Trophoblast cell (in vitro differentiated cells and primary cell): ENCODE results near the gene JCHAIN. TPM values are rescaled to one million over a fixed set of nuclear protein-coding genes. Genes with fewer than 3 reads are reported as not detected.
A peak's percentile ranks its signal among the peaks of the same experiment; 100 is the strongest.

Experiments used
- DNase-seq, 2 donors: peaks; one replicate each; pipeline ENCODE4 v3.0.0-alpha.2; 2016
- H2AFZ ChIP-seq: 2 replicates; pipeline ENCODE4 v1.6.1; 2013; ENCODE audit warnings: low read length, moderate library complexity, mild to moderate bottlenecking; ENCODE audit not compliant: insufficient read depth, poor library complexity
- H2AK5ac ChIP-seq: 2 replicates; pipeline ENCODE4 v1.6.1; 2013; ENCODE audit warnings: mild to moderate bottlenecking, low read length
- H2BK120ac ChIP-seq: 2 replicates; pipeline ENCODE4 v1.6.1; 2013; ENCODE audit warnings: low read length, mild to moderate bottlenecking, moderate library complexity; ENCODE audit not compliant: insufficient read depth, poor library complexity
- H2BK12ac ChIP-seq: 2 replicates; pipeline ENCODE4 v1.6.1; 2013; ENCODE audit warnings: mild to moderate bottlenecking, low read length, moderate library complexity
- H2BK5ac ChIP-seq: 2 replicates; pipeline ENCODE4 v1.6.1; 2013; ENCODE audit warnings: low read length, low read depth, moderate library complexity, mild to moderate bottlenecking; ENCODE audit not compliant: poor library complexity
- H3K14ac ChIP-seq: 2 replicates; pipeline ENCODE4 v1.6.1; 2013; ENCODE audit warnings: mild to moderate bottlenecking, low read length
- H3K18ac ChIP-seq: 2 replicates; pipeline ENCODE4 v1.6.1; 2013; ENCODE audit warnings: mild to moderate bottlenecking, low read length
- H3K23ac ChIP-seq: 2 replicates; pipeline ENCODE4 v1.6.1; 2013; ENCODE audit warnings: low read length
- H3K27ac ChIP-seq: 2 replicates; pipeline ENCODE4 v1.5.1; 2013; ENCODE audit warnings: low read depth, mild to moderate bottlenecking, inconsistent platforms, low read length, moderate library complexity
- H3K27me3 ChIP-seq: 2 replicates; pipeline ENCODE4 v1.6.1; 2013; ENCODE audit warnings: inconsistent platforms, mild to moderate bottlenecking, low read length, moderate library complexity; ENCODE audit not compliant: insufficient read depth
- H3K36me3 ChIP-seq, 2 experiments: 1 replicate in 1 of 2; 2 replicates in 1 of 2; pipeline ENCODE4 v1.6.1; 2013; ENCODE audit warnings: low read length in 2 of 2, mild to moderate bottlenecking in 2 of 2, moderate library complexity in 1 of 2; ENCODE audit not compliant: insufficient read depth in 2 of 2, control insufficient read depth in 1 of 2
- H3K4ac ChIP-seq: 2 replicates; pipeline ENCODE4 v1.6.1; 2013; ENCODE audit warnings: low read depth, mild to moderate bottlenecking, low read length, moderate library complexity
- H3K4me1 ChIP-seq, 2 experiments: 1 replicate in 1 of 2; 2 replicates in 1 of 2; pipeline ENCODE4 v1.6.1; 2013; ENCODE audit warnings: low read length in 2 of 2, mild to moderate bottlenecking in 2 of 2, moderate library complexity in 1 of 2; ENCODE audit not compliant: insufficient read depth in 2 of 2, control insufficient read depth in 1 of 2
- H3K4me2 ChIP-seq: 2 replicates; pipeline ENCODE4 v1.6.1; 2013; ENCODE audit warnings: inconsistent platforms, mild to moderate bottlenecking, low read length, moderate library complexity
- H3K4me3 ChIP-seq: 2 replicates; pipeline ENCODE4 v1.5.1; 2013; ENCODE audit warnings: mild to moderate bottlenecking, low read depth, low read length, inconsistent platforms
- H3K79me1 ChIP-seq: one replicate; pipeline ENCODE4 v1.6.1; 2013; ENCODE audit warnings: low read length
- H3K79me2 ChIP-seq: 2 replicates; pipeline ENCODE4 v1.6.1; 2013; ENCODE audit warnings: low read length, mild to moderate bottlenecking; ENCODE audit not compliant: control insufficient read depth, insufficient read depth, poor library complexity
- H3K9ac ChIP-seq: 2 replicates; pipeline ENCODE4 v1.6.1; 2013; ENCODE audit warnings: mild to moderate bottlenecking, low read length
- H3K9me3 ChIP-seq: 2 replicates; pipeline ENCODE4 v1.6.1; 2013; ENCODE audit warnings: low read depth, mild to moderate bottlenecking, control low read depth, inconsistent platforms, low read length; ENCODE audit not compliant: insufficient read depth
- H4K12ac ChIP-seq: 2 replicates; pipeline ENCODE4 v1.6.1; 2013; ENCODE audit warnings: low read depth, mild to moderate bottlenecking, low read length, moderate library complexity
- H4K8ac ChIP-seq: 2 replicates; pipeline ENCODE4 v1.6.1; 2013; ENCODE audit warnings: low read depth, mild to moderate bottlenecking, low read length, moderate library complexity
- H4K91ac ChIP-seq: one replicate; pipeline ENCODE4 v1.6.1; 2013; ENCODE audit warnings: low read depth, mild to moderate bottlenecking, low read length, moderate library complexity
- WGBS: extraction: QIAGEN DNeasy Blood & Tissue Kit; methylation state at CpG from one replicate; pipeline ENCODE4 v1.1.7; 2013; ENCODE audit warnings: missing lambda C conversion rate; ENCODE audit not compliant: insufficient read length, insufficient coverage; ENCODE audit errors: extremely low coverage; 5-methylcytosine and 5-hydroxymethylcytosine counted together
- polyA plus RNA-seq: library from polyadenylated mRNA; stranded (reverse); fragments of 200-250 nt; gene quantifications from 2 replicates; pipeline ENCODE4 v1.2.3, GENCODE V29; 2013

Gene JCHAIN
- polyA plus RNA-seq, result not detected in 2 replicates

- no peak within 1 kb of the TSS for H3K4me2 ChIP-seq
- H3K27me3 ChIP-seq, result no peaks in the 10 kb centered on the region
- H3K18ac ChIP-seq, result no peak within 1 kb of the TSS
- H2BK5ac ChIP-seq, result no peak within 1 kb of the TSS
- H4K12ac ChIP-seq, result no peak within 1 kb of the TSS
- no peak within 1 kb of the TSS for H2BK12ac ChIP-seq
- H2AFZ ChIP-seq, result no peak within 1 kb of the TSS
- H3K36me3 ChIP-seq, result no peaks in the 10 kb centered on the region
- H3K4me3 ChIP-seq, result no peak within 1 kb of the TSS
- no peaks in the 10 kb centered on the region for H3K79me2 ChIP-seq
- no peak within 1 kb of the TSS for H3K23ac ChIP-seq
- H3K27ac ChIP-seq, result no peak within 1 kb of the TSS
- no peak within 1 kb of the TSS for H3K4ac ChIP-seq
- no peaks in the 10 kb centered on the region for H3K9me3 ChIP-seq
- DNase-seq, result no peak
- H2AK5ac ChIP-seq, result no peak within 1 kb of the TSS
- H4K91ac ChIP-seq, result no peak within 1 kb of the TSS
- H3K14ac ChIP-seq, result no peak within 1 kb of the TSS
- H2BK120ac ChIP-seq, result no peak within 1 kb of the TSS
- WGBS, result no CpG with 5 or more reads among the region's 1 CpG
- H3K4me1 ChIP-seq, result no peaks in the 10 kb centered on the region
- no peak within 1 kb of the TSS for H4K8ac ChIP-seq
- H3K9ac ChIP-seq, result no peak within 1 kb of the TSS
- no peaks in the 10 kb centered on the region for H3K79me1 ChIP-seq
Observed at GRCh38 chr4:70666369-70666768, at the start of gene JCHAIN. TSS of gene JCHAIN (minus strand) at chr4:70666508. CDS start at chr4:70666490, 18 bp downstream.

DNA sequence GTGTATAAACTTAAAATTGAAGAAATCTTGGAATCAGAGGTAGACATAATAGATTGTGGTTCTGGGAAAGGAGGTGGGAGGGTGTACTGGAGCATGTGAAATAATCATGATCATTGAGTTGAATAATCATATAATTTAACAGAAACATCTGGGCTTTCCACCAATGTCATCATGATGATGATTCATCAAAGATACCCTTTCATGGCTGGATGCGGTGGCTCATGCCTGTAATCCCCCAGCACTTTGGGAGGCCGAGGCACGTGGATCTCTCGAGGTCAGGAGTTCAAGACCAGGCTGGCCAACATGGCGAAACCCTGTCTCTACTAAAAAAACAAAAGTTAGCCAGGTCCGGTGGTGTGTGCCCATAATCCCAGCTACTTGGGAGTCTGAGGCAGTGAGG is 48.8 kb upstream of the JCHAIN start:
- peak in 1 of 2 donors; percentile 15 for DNase-seq
- Histone ChIP-seq H3K4me3 (no peak overlapping the region), H3K4ac (no peak overlapping the region), H3K9ac (no peak overlapping the region), H3K4me2 (no peak overlapping the region), H3K27ac (no peak overlapping the region), H2BK12ac (no peak overlapping the region), H2BK120ac (no peak overlapping the region), H3K79me1 (no peaks in the 10 kb centered on the region), H3K27me3 (no peaks in the 10 kb centered on the region), H3K14ac (no peak overlapping the region), H4K8ac (no peak overlapping the region), H2BK5ac (no peak overlapping the region), H2AK5ac (no peak overlapping the region), H3K36me3 (no peaks in the 10 kb centered on the region), H3K9me3 (no peaks in the 10 kb centered on the region), H2AFZ (no peak overlapping the region), H3K79me2 (no peaks in the 10 kb centered on the region), H4K91ac (no peak overlapping the region), H3K23ac (no peak overlapping the region), H3K4me1 (peaks cover 0 to 4% of the 10 kb centered on the region in 2 experiments), H3K18ac (no peak overlapping the region), H4K12ac (no peak overlapping the region)
- no CpG with 5 or more reads among the region's 6 CpGs for WGBS

GRCh38 chr4:70714079-70714887 is 48.0 kb upstream of the JCHAIN start:
- Histone ChIP-seq H3K9me3 (no peaks in the 10 kb centered on the region), H2BK120ac (no peak overlapping the region), H3K27me3 (no peaks in the 10 kb centered on the region), H3K36me3 (no peaks in the 10 kb centered on the region), H3K14ac (no peak overlapping the region), H4K8ac (no peak overlapping the region), H3K79me1 (no peaks in the 10 kb centered on the region), H4K12ac (no peak overlapping the region), H3K18ac (no peak overlapping the region), H3K23ac (peak overlapping the region; percentile 91), H3K4ac (no peak overlapping the region), H2BK5ac (no peak overlapping the region), H3K4me1 (peaks cover 0 to 4% of the 10 kb centered on the region in 2 experiments), H3K4me3 (no peak overlapping the region), H3K9ac (no peak overlapping the region), H3K79me2 (no peaks in the 10 kb centered on the region), H2AFZ (no peak overlapping the region), H3K27ac (no peak overlapping the region), H3K4me2 (no peak overlapping the region), H4K91ac (no peak overlapping the region), H2AK5ac (no peak overlapping the region), H2BK12ac (no peak overlapping the region)
- WGBS, result no CpG with 5 or more reads among the region's 5 CpGs
- DNase-seq, result peak in 1 of 2 donors; percentile 25

- no peak overlapping the region for H4K8ac ChIP-seq
- H3K23ac ChIP-seq, result no peak overlapping the region
- no peak overlapping the region for H3K14ac ChIP-seq
- H3K27ac ChIP-seq, result no peak overlapping the region
- no peaks in the 10 kb centered on the region for H3K36me3 ChIP-seq
- H2BK12ac ChIP-seq, result no peak overlapping the region
- H4K12ac ChIP-seq, result no peak overlapping the region
- H3K4ac ChIP-seq, result no peak overlapping the region
- no peak overlapping the region for H2AK5ac ChIP-seq
- no peak overlapping the region for H2BK120ac ChIP-seq
- H3K79me2 ChIP-seq, result no peaks in the 10 kb centered on the region
- no peak overlapping the region for H3K9ac ChIP-seq
- H2AFZ ChIP-seq, result no peak overlapping the region
- DNase-seq, result no peak
- no peak overlapping the region for H3K4me3 ChIP-seq
- no peaks in the 10 kb centered on the region for H3K27me3 ChIP-seq
- no peak overlapping the region for H2BK5ac ChIP-seq
- H3K18ac ChIP-seq, result no peak overlapping the region
- no peaks in the 10 kb centered on the region for H3K79me1 ChIP-seq
- no peak overlapping the region for H3K4me2 ChIP-seq
- H4K91ac ChIP-seq, result no peak overlapping the region
- no peaks in the 10 kb centered on the region for H3K9me3 ChIP-seq
- WGBS, result no CpG with 5 or more reads among the region's 7 CpGs
- H3K4me1 ChIP-seq, result no peaks in the 10 kb centered on the region
Observed at GRCh38 chr4:70713453-70714078, 47.3 kb upstream of the JCHAIN start.
